ENCODE data around the gene RDH13.
"Not testable (repeated sequence)": the region's sequence is repeated elsewhere in the genome, so short reads cannot be mapped to it uniquely, and the experiment has no call there.

RDH13 gene

DNA sequence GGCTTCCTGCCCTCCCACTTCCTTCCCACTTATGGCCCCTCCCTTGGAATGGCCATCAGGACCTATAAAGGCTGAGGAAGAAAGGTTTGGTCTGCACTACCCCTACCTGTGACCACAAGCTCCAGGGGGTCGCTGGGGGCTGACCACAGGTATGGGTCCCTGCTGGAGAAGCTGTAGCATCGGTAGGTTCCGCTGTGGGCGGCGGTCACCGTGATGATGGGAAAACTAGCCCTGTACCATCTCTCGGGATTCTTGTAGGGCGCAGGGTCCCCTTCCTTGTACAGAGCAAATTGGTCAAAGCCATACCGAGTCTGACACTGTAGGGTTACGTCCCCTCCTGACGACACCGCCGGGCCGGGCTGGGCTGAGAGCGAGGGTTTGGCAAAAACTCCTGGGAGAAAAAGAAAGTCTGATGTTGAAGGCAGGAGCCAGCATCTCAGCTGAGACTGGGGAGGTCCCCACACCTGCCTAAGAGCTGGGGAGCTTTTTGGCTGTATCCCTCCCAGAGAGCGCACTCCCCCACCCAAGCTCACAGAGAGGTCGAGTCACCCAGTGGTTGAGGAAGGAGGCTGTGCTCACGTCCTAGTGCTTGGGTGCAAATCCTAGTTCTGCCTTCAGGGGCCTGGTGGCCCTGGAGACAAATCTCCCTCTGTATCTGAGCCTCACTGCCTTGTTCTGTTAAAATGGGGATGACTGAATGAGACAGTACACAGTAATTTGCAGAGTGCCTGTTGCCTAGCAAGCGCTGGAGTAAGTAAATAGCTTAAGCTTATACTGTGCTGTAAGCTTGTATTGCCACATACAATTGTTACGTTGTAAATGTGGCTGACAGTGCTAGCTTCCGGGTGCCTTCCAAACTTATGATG is 35.2 kb downstream of the RDH13 start:
- TF ChIP-seq POLR2AphosphoS5 (IDR thresholded peaks at IDR 0.05; ENCODE audit: low read depth) (no peak), GABPA (IDR thresholded peaks at IDR 0.05; ENCODE audit: low read depth) (no peak), SPI1 (IDR thresholded peaks at IDR 0.05; ENCODE audit: borderline replicate concordance, low read depth) (no peak)
- TF ChIP-seq, protein P1, sequence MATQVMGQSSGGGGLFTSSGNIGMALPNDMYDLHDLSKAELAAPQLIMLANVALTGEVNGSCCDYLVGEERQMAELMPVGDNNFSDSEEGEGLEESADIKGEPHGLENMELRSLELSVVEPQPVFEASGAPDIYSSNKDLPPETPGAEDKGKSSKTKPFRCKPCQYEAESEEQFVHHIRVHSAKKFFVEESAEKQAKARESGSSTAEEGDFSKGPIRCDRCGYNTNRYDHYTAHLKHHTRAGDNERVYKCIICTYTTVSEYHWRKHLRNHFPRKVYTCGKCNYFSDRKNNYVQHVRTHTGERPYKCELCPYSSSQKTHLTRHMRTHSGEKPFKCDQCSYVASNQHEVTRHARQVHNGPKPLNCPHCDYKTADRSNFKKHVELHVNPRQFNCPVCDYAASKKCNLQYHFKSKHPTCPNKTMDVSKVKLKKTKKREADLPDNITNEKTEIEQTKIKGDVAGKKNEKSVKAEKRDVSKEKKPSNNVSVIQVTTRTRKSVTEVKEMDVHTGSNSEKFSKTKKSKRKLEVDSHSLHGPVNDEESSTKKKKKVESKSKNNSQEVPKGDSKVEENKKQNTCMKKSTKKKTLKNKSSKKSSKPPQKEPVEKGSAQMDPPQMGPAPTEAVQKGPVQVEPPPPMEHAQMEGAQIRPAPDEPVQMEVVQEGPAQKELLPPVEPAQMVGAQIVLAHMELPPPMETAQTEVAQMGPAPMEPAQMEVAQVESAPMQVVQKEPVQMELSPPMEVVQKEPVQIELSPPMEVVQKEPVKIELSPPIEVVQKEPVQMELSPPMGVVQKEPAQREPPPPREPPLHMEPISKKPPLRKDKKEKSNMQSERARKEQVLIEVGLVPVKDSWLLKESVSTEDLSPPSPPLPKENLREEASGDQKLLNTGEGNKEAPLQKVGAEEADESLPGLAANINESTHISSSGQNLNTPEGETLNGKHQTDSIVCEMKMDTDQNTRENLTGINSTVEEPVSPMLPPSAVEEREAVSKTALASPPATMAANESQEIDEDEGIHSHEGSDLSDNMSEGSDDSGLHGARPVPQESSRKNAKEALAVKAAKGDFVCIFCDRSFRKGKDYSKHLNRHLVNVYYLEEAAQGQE (IDR thresholded peaks at IDR 0.05; ENCODE audit: insufficient replicate concordance, low read depth) = no peak
- TF ChIP-seq, protein P2, sequence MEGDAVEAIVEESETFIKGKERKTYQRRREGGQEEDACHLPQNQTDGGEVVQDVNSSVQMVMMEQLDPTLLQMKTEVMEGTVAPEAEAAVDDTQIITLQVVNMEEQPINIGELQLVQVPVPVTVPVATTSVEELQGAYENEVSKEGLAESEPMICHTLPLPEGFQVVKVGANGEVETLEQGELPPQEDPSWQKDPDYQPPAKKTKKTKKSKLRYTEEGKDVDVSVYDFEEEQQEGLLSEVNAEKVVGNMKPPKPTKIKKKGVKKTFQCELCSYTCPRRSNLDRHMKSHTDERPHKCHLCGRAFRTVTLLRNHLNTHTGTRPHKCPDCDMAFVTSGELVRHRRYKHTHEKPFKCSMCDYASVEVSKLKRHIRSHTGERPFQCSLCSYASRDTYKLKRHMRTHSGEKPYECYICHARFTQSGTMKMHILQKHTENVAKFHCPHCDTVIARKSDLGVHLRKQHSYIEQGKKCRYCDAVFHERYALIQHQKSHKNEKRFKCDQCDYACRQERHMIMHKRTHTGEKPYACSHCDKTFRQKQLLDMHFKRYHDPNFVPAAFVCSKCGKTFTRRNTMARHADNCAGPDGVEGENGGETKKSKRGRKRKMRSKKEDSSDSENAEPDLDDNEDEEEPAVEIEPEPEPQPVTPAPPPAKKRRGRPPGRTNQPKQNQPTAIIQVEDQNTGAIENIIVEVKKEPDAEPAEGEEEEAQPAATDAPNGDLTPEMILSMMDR (IDR thresholded peaks at IDR 0.05; ENCODE audit: insufficient read depth, low read length) = no peak
- peak overlapping the region; percentile 73 for H3K27ac ChIP-seq (replicated peaks)
- peak; percentile 69 to 80 for DNase-seq (ENCODE audit: low read depth in 1 of 2, low spot score in 1 of 2)
- no peak overlapping the region for H3K4me3 ChIP-seq (replicated peaks; ENCODE audit: insufficient read depth, low read length)
- H3K27me3 ChIP-seq (ENCODE audit: insufficient read depth, poor library complexity, severe bottlenecking) = no peaks in the 10 kb centered on the region

GRCh38 chr19:55027140-55027471 is 35.8 kb downstream of the RDH13 start:
- H3K27me3 ChIP-seq (ENCODE audit: insufficient read depth, poor library complexity, severe bottlenecking); H3K4me3 ChIP-seq (replicated peaks; ENCODE audit: insufficient read depth, low read length); DNase-seq (ENCODE audit: low read depth in 1 of 2, low spot score in 1 of 2); H3K27ac ChIP-seq (replicated peaks): not testable (repeated sequence)

DNA sequence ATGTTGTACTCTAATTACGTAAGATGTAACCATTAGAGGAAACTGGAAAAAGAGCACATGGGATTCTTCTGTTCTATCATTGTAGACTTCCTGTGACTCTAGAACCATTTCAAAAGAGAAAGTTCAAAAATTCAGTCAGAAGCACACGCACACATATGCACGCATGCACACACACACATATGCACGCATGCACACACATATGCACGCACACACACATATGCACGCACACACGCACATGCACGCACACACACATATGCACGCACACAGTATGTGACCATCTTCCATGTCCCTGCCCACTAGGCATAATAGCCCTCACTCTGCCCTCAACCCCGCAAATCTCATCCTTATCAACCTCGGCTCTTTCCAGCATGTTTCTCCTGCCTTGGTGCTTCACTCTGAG is 38.8 kb downstream of the RDH13 start:
- Histone ChIP-seq H3K4me3 (replicated peaks; ENCODE audit: insufficient read depth, low read length) (no peak overlapping the region), H3K27me3 (ENCODE audit: insufficient read depth, poor library complexity, severe bottlenecking) (no peaks in the 10 kb centered on the region), H3K27ac (replicated peaks) (no peak overlapping the region)
- TF ChIP-seq SPI1 (IDR thresholded peaks at IDR 0.05; ENCODE audit: borderline replicate concordance, low read depth) = no peak
- TF ChIP-seq, protein P2 (IDR thresholded peaks at IDR 0.05; ENCODE audit: insufficient read depth, low read length) = no peak
- no peak for TF ChIP-seq POLR2AphosphoS5 (IDR thresholded peaks at IDR 0.05; ENCODE audit: low read depth)
- TF ChIP-seq, protein P1 (IDR thresholded peaks at IDR 0.05; ENCODE audit: insufficient replicate concordance, low read depth) = no peak
- TF ChIP-seq GABPA (IDR thresholded peaks at IDR 0.05; ENCODE audit: low read depth) = no peak
- DNase-seq (ENCODE audit: low read depth in 1 of 2, low spot score in 1 of 2) = no peak

DNA sequence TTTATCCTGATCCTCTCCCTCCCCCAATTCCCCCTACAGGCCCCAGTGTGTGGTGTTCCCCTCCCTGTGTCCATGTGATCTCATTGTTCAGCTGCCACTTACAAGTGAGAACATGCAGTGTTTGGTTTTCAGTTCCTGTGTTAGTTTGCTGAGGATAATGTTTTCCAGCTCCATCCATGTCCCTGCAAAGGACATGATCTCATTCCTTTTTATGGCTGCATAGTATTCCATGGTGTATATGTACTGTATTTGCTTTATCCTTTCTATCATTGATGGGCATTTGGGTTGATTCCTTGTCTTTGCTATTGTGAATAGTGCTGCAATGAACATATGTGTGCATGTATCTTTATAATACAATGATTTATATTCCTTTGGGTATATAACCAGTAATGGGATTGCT is 42.6 kb downstream of the RDH13 start:
- not testable (repeated sequence) for H3K27ac ChIP-seq (replicated peaks); H3K4me3 ChIP-seq (replicated peaks; ENCODE audit: insufficient read depth, low read length); H3K27me3 ChIP-seq (ENCODE audit: insufficient read depth, poor library complexity, severe bottlenecking); DNase-seq (ENCODE audit: low read depth in 1 of 2, low spot score in 1 of 2)

DNA sequence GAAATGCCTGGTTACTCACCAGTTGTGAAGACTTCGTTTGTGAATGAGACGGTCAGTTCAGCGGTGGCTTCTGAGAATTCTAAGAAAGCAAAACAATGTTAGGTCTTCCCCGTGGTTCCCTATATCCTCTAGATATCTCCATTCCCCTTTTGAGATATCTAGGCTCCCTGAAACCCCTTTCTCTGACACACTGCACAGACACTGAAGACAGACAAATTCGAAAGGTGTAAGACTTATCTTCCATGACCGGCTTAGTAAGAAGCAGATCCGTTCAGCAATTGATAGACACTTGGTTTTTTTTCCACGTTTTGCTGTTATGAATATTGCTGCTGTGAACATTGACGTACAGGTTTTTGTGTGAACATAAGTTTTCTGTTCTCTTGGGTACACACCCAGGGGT is 44.3 kb downstream of the RDH13 start:
- TF ChIP-seq, protein P1 (IDR thresholded peaks at IDR 0.05; ENCODE audit: insufficient replicate concordance, low read depth) = no peak
- TF ChIP-seq GABPA (IDR thresholded peaks at IDR 0.05; ENCODE audit: low read depth) = no peak
- no peak for TF ChIP-seq POLR2AphosphoS5 (IDR thresholded peaks at IDR 0.05; ENCODE audit: low read depth)
- TF ChIP-seq SPI1 (IDR thresholded peaks at IDR 0.05; ENCODE audit: borderline replicate concordance, low read depth) = no peak
- TF ChIP-seq, protein P2 (IDR thresholded peaks at IDR 0.05; ENCODE audit: insufficient read depth, low read length) = no peak
- DNase-seq (ENCODE audit: low read depth in 1 of 2, low spot score in 1 of 2) = no peak
- no peaks in the 10 kb centered on the region for H3K27me3 ChIP-seq (ENCODE audit: insufficient read depth, poor library complexity, severe bottlenecking)
- H3K4me3 ChIP-seq (replicated peaks; ENCODE audit: insufficient read depth, low read length) = no peak overlapping the region
- H3K27ac ChIP-seq (replicated peaks) = no peak overlapping the region

All from HL-60 (cell line).